GM18499 (cell line): ENCODE measurements around the gene HAGHL.
"Not testable (repeated sequence)": the region's sequence is repeated elsewhere in the genome, so short reads cannot be mapped to it uniquely, and the experiment has no call there.

Source experiments
- ATAC-seq: cut with Tn5 transposase; IDR thresholded peaks from one replicate; pipeline ENCODE4 v1.9.1; 2021; ENCODE audit warnings: moderate number of reproducible peaks; ENCODE audit not compliant: insufficient read depth, unreplicated experiment

The HAGHL gene

DNA sequence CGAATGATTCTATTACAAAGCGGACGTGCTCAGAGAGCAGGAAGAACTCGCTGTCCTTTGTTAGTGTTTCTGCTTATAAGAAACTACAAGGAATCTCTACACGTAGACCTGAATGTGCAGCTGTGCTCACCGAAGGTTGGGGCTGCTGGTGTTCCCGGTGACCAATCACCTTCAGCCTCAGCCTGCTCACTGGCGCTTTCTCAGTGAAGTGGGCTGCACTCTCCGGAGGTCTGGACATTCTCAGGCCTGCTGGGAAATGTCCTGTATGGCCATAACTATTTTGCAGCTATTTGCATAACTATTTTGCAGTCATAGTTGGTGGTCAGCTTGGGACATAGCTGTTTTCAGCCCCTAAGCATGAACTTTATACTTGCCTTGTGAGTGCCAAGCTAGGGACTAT, 23.6 kb downstream of the HAGHL start:
- no peak for ATAC-seq

- no peak for ATAC-seq
These were observed 24.5 kb downstream of the HAGHL start for GRCh38 chr16:751152-752006.

GRCh38 chr16:752007-752312, 25.1 kb downstream of the HAGHL start:
- no peak for ATAC-seq

DNA sequence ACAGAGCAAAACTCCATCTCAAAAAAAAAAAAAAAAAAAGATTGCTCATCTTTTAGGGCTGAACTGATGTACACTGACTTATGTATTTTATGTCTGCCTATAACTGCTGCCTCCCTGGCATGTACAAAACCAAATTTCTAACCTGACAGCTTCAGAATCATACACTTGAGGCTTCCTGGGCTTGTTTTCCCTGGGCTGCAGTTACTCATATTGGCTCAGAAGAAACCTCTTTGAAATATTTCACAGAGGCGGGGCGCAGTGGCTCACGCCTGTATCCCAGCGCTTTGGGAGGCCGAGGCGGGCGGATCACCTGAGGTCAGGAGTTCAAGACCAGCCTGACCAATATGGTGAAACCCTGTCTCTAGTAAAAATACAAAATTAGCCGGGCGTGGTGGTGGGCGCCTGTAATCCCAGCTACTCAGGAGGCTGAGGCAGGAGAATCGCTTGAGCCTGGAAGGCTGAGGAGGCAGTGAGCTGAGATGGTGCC, 27.3 kb downstream of the HAGHL start:
- ATAC-seq = not testable (repeated sequence)

DNA sequence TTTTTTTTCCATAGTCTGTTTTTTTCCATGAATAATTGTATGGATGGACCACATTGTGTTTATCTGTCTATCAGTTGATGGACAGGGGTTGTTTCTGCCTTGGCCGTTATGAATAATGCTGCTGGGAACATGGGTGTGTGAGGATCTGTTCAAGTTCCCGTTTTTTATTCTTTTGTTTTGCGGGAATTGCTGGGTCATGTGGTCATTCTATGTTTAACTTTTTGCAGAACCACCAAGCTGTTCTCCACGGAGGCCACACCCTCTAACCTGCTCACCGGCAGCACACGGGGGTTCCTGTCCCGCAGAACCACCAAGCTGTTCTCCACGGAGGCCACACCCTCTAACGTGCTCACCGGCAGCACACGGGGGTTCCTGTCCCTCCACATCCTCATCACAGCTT, 27.8 kb downstream of the HAGHL start:
- ATAC-seq = no peak

DNA sequence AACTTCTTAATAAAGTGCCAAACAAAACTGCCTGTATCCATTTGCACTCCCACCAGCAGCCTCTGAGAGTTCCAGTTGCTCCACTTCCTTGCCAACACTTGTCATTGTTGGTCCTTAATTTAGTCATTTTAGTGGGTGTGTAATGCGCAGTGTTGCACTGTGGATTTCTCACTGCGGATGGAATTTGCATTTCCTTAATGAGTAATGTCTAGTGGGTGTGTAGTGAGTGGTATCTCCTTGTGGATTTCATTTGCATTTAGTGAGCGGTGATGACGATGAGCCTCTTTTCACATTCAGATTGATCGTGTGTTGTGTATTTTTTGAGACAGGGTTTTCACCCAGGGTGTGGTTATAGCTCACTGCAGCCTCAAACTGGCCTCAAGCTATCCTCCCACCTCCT, 29.5 kb downstream of the HAGHL start:
- ATAC-seq = no peak

DNA sequence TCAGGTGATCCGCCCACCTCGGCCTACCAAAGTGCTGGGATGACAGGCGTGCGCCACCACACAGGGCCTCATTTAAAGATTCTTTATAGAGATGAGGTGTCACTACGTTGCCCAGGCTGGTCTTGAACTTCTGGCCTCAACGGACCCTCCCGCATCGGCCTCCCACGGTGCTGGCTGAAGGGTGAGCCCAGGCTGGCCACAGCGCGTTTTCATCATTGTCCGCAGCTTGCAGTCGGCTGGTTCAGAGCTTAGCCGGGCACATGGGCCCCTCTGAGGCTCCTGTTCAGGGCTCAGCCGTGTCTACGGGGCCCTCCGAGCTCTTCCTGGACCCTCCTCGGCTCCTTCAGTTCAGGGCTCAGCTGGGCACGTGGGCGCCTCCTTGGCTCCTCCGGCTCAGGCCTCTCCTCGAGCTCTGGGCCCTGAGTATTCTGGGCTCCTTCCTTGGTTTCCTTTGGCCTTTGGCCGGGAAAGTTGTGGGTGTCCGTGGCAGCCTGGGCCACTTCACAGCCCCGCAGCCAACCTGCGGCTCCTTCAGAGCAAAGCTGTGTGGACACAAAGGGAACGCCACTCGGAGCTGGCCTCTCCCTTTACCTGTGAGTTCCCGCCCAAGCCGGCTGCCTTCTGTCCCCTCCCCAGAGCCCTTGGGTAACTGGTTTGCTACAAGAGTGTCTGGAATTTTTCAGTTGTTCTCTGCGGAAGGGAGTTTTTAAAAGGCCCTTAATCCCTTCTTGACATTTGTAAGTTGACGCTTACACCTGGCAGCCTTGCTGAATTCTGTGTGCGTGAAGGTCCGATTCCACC, 32.4 kb downstream of the HAGHL start:
- no peak for ATAC-seq

GRCh38 chr16:760065-760464, 33.2 kb downstream of the HAGHL start:
- no peak for ATAC-seq

DNA sequence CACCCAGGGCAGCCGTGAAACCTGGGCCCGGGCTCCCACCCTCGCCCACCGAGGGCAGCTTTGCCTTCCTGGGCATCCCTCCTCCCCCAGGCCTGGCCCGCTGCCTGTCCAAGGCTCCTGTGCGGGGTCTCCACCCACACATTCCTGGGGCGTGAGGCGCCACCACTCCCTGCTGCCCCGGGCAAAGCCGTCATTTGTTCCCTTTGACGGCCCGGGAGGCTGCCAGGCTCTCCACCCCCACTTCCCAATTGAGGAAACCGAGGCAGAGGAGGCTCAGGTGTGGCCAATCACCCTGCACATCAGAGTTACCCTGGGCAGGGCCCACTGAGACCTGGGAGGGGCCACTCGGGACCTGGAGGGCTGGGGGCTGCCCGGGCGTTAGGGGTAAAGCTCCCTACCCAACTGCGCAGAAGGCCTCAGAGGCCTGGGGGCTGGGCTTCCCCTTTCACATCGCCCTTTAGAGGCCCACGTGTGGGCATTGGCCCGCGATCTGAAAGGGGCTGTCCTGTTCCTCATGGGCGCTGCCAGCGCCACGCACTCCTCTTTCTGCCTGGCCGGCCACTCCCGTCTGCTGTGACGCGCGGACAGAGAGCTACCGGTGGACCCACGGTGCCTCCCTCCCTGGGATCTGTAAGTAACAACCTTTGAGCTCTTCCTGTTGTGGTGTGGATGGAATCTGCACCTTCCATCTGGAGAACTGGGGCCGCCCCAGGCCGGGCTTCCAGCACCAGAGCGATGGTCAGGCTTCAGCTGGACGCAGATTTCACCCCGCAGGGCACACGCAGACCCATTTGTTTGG, 33.8 kb downstream of the HAGHL start, which contains the start of gene MSLN:
MSLN (plus strand) TSS at position 190 of the 799 bp plus-strand sequence. CDS start 1,947 bp downstream, outside the sequence.
- no peak for ATAC-seq

DNA sequence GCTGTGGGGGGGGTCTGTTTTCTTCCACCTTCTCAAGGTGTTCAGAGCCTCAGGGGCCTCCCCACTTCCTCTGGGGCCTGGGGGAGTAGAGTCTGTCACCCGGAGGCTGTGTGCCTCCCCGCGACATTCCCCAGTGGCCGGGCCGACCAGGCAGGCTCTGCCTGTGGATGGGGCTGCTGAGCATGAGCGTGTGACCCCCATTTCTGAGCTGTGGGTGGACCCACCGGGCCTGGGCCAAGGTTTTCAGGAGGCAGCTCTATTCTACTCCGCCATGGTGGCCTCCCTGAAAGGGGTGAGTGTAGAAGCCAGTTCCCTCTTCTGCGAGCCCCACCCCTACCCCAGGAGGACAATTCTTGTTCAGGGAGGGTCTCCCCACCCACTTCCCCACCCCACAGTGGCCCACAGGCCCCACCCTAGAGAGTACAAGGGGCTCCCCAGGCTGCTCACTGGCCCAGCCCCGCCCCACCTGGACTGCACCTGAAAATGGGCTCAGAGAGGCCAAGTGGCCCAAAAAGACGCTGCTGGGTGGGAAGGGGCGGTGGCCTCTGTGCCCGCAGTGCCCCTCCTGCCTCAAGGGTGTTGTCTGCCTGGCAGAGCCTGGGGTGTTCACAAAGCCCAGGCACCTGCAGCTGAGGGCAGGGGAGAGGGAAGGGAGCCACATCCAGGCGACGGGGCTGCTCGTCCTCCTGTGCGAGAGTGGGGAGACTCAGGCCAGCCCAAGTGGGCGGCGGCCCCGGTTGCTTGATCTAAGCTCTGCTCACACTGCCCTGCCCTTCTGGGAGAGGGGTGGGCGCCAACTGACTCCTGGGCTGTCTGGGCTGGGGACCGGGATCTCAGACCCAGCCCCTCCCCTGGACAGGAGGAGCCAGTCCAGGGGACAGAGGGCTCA, 35.0 kb downstream of the HAGHL start:
- no peak for ATAC-seq

DNA sequence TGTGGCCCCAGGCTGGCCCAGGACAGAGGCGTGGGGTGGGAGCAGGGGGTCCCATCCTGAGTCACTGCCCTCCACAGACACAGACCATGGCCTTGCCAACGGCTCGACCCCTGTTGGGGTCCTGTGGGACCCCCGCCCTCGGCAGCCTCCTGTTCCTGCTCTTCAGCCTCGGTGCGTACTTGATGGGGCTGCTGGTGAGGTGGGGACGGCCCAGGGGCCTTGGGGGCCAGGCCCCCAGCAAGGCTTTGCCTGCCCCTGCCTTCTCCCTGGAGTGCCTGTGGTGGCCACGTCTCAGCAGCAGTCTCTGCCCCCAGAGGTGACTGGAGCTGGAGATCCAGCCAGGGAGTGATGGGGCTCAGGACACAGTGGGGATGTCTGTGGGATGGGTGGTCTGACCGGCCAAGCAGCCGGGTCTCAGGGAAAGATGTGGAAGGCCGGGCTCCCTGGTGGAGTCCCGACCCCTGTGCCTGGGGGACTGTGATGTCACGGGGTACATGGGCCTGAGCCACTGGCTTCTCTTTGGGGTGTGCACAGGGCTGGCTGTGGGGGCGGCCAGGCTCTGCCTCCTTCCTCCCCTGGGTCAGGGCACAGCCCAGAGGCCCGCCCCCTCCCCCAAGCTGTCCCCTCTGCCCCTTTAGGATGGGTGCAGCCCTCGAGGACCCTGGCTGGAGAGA, 35.8 kb downstream of the HAGHL start:
- no peak for ATAC-seq

- ATAC-seq = no peak
These were observed 36.7 kb downstream of the HAGHL start for GRCh38 chr16:763369-764183.

DNA sequence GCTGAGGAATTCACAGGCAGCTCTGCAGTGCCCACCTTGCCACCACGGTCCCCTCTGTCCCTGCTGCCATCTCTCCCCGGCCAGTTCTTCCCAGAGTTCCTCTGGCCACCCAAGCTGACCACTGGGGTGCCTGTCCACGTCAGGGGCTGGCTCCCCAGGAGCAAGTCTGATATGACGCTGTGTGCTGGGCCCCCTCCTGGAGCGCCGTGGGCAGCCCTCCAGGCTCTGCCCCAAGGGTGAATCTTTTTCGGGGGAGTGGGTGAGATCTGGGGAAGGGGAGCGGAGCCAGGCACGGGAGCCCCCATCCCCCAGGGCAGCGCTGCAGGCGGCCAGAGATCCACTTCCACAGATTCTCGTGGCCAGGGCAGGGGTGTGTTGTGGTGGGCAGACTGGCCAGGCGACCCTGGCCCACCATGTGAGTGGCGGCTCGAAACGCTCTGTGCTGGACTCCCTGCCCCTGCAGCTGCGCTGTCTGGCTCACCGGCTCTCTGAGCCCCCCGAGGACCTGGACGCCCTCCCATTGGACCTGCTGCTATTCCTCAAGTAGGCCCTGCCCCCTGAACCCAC, 37.4 kb downstream of the HAGHL start:
- ATAC-seq = no peak

DNA sequence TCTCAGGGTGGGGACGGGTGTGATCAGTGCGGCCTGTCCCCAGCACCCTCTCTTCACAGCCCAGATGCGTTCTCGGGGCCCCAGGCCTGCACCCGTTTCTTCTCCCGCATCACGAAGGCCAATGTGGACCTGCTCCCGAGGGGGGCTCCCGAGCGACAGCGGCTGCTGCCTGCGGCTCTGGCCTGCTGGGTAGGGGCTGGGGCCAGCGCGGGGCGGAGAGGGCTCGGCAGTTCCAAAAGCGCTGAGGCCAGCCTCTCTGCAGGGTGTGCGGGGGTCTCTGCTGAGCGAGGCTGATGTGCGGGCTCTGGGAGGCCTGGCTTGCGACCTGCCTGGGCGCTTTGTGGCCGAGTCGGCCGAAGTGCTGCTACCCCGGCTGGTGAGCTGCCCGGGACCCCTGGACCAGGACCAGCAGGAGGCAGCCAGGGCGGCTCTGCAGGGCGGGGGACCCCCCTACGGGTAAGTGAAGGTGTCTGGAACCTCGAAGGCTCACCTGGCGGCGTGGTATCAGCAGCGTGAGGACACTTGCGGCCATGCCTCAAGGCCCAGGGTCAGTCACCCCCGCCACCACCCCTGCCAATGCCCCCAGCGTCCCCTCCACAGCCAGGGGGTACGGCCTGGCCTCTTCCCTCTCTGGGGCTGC, 38.1 kb downstream of the HAGHL start:
- ATAC-seq = no peak

DNA sequence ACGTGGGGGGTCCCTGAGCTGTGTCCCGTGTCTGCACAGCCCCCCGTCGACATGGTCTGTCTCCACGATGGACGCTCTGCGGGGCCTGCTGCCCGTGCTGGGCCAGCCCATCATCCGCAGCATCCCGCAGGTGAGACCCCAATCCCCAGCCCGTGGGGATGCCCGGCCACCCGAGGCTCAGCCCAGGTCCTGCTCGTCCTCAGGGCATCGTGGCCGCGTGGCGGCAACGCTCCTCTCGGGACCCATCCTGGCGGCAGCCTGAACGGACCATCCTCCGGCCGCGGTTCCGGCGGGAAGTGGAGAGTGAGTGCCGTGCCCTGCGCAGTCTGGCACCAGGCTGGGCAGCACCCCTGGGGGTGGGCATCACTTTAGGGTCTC, 38.6 kb downstream of the HAGHL start:
- ATAC-seq = no peak

DNA sequence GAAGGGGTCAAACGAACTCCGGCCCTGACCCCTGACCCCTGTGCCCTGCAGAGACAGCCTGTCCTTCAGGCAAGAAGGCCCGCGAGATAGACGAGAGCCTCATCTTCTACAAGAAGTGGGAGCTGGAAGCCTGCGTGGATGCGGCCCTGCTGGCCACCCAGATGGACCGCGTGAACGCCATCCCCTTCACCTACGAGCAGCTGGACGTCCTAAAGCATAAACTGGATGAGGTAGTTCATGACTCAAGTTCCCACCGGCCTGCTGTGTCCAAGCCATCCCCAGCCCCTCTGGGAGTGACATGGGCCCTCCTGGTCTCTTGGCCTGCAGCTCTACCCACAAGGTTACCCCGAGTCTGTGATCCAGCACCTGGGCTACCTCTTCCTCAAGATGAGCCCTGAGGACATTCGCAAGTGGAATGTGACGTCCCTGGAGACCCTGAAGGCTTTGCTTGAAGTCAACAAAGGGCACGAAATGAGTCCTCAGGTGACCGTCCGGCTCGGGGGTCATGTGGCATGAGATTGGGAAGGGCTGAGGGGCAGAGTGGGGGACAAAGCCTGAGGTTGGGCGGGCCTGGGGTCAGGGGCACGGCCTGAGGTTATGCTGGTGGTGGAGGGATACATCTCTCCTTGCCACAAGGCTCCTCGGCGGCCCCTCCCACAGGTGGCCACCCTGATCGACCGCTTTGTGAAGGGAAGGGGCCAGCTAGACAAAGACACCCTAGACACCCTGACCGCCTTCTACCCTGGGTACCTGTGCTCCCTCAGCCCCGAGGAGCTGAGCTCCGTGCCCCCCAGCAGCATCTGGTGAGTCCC, 39.3 kb downstream of the HAGHL start:
- ATAC-seq = no peak
